ENCODE results near the gene NKD1. TPM values are rescaled to one million over a fixed set of nuclear protein-coding genes. Genes with fewer than 3 reads are reported as not detected.
A peak's percentile ranks its signal among the peaks of the same experiment; 100 is the strongest.

The NKD1 gene
- total RNA-seq, 1 donor from 2014 or later, result 54.7 TPM

- Mint-ChIP-seq H3K4me3 (no peak overlapping the region), H3K27ac (ENCODE audit: unreplicated experiment) (no peak overlapping the region), H3K9me3 (no peaks in the 10 kb centered on the region), H3K36me3 (ENCODE audit: low read depth) (no peaks in the 10 kb centered on the region), H3K27me3 (ENCODE audit: low read depth) (no peaks in the 10 kb centered on the region), H3K4me1 (peaks cover 6% of the 10 kb centered on the region)
- no peak for DNase-seq (ENCODE audit: low read depth, low spot score)
- TF ChIP-seq CTCF (conservative IDR thresholded peaks at IDR 0.05), result no peak
Observed at GRCh38 chr16:50637716-50638602, 89.8 kb downstream of the NKD1 start.

- peaks cover 6% of the 10 kb centered on the region for H3K4me1 Mint-ChIP-seq
- no peaks in the 10 kb centered on the region for H3K27me3 Mint-ChIP-seq (ENCODE audit: low read depth)
- peaks cover 5% of the 10 kb centered on the region for H3K36me3 Mint-ChIP-seq (ENCODE audit: low read depth)
- no peak for DNase-seq (ENCODE audit: low read depth, low spot score)
- no peak for TF ChIP-seq CTCF (conservative IDR thresholded peaks at IDR 0.05)
- H3K9me3 Mint-ChIP-seq, result no peaks in the 10 kb centered on the region
- peak overlapping the region; percentile 81 for H3K27ac Mint-ChIP-seq (ENCODE audit: unreplicated experiment)
- H3K4me3 Mint-ChIP-seq, result no peak overlapping the region
Observed at GRCh38 chr16:50638816-50639670, 90.8 kb downstream of the NKD1 start.

GRCh38 chr16:50640391-50640790 is 92.2 kb downstream of the NKD1 start:
- no peak for DNase-seq (ENCODE audit: low read depth, low spot score)
- no peak overlapping the region for H3K4me3 Mint-ChIP-seq
- H3K27ac Mint-ChIP-seq (ENCODE audit: unreplicated experiment), result no peak overlapping the region
- no peaks in the 10 kb centered on the region for H3K9me3 Mint-ChIP-seq
- peaks cover 5% of the 10 kb centered on the region for H3K36me3 Mint-ChIP-seq (ENCODE audit: low read depth)
- peaks cover 14% of the 10 kb centered on the region for H3K4me1 Mint-ChIP-seq
- no peak for TF ChIP-seq CTCF (conservative IDR thresholded peaks at IDR 0.05)
- H3K27me3 Mint-ChIP-seq (ENCODE audit: low read depth), result no peaks in the 10 kb centered on the region

GRCh38 chr16:50640919-50641817 is 93.0 kb downstream of the NKD1 start:
- Mint-ChIP-seq H3K9me3 (no peaks in the 10 kb centered on the region), H3K27me3 (ENCODE audit: low read depth) (no peaks in the 10 kb centered on the region), H3K36me3 (ENCODE audit: low read depth) (peaks cover 7% of the 10 kb centered on the region), H3K4me3 (no peak overlapping the region), H3K4me1 (peaks cover 22% of the 10 kb centered on the region), H3K27ac (ENCODE audit: unreplicated experiment) (no peak overlapping the region)
- no peak for DNase-seq (ENCODE audit: low read depth, low spot score)
- TF ChIP-seq CTCF (conservative IDR thresholded peaks at IDR 0.05), result no peak

- Mint-ChIP-seq H3K9me3 (no peaks in the 10 kb centered on the region), H3K4me3 (no peak overlapping the region), H3K27me3 (ENCODE audit: low read depth) (no peaks in the 10 kb centered on the region), H3K36me3 (ENCODE audit: low read depth) (peaks cover 9% of the 10 kb centered on the region), H3K4me1 (peaks cover 20% of the 10 kb centered on the region), H3K27ac (ENCODE audit: unreplicated experiment) (no peak overlapping the region)
- DNase-seq (ENCODE audit: low read depth, low spot score), result no peak
- no peak for TF ChIP-seq CTCF (conservative IDR thresholded peaks at IDR 0.05)
Observed at GRCh38 chr16:50641818-50642187, 93.6 kb downstream of the NKD1 start.
